PC-3 (cell line): ENCODE data around the gene ROCK2. TPM values are rescaled to one million over a fixed set of nuclear protein-coding genes. Genes with fewer than 3 reads are reported as not detected.

Source experiments
- ATAC-seq: fragments of 200-7000 bp; cut with Tn5 transposase; 2 replicates; pipeline ENCODE4 v1.9.1; 2020; ENCODE audit warnings: mild to moderate bottlenecking, moderate library complexity
- BruUV-seq: library from RNA; stranded (reverse); fragments of 400-500 nt; replicated peaks from 2 replicates; lab custom pipeline; 2021; lab: Mats Ljungman, UMichigan
- CTCF ChIA-PET: fragments of 300-600 bp; sonication (Branson Sonifier 250); formaldehyde crosslinking; loops from one replicate; lab custom pipeline; 2022; ENCODE audit warnings: antibody characterized with exemption; lab: Charles Lee
- POLR2A ChIA-PET: fragments of 300-600 bp; sonication (Branson Sonifier 250); formaldehyde crosslinking; loops from one replicate; lab custom pipeline; 2022; ENCODE audit warnings: antibody characterized with exemption; ENCODE audit not compliant: unreplicated experiment; lab: Charles Lee
- DNase-seq: peaks from one replicate; pipeline ENCODE4 v3.0.0-alpha.2; 2015
- H2AFZ ChIP-seq: fragments of 300-600 bp; sonication (generic); 2 replicates; pipeline ENCODE4 v1.6.0; 2016; ENCODE audit warnings: antibody characterized with exemption, low read length
- H3F3A ChIP-seq: fragments of 300-600 bp; sonication (generic); one replicate; pipeline ENCODE4 v1.6.0; 2017; ENCODE audit warnings: antibody characterized with exemption, low read length, control low read depth, mild to moderate bottlenecking; ENCODE audit not compliant: unreplicated experiment
- H3K27ac ChIP-seq: fragments of 300-600 bp; sonication (generic); 2 replicates; pipeline ENCODE4 v1.5.1; 2016; ENCODE audit warnings: mild to moderate bottlenecking, low read length
- H3K27me3 ChIP-seq: fragments of 300-600 bp; sonication (generic); 2 replicates; pipeline ENCODE4 v1.6.1; 2016; ENCODE audit warnings: low read length, mixed read lengths
- H3K36me3 ChIP-seq: fragments of 300-600 bp; sonication (generic); 2 replicates; pipeline ENCODE4 v1.6.1; 2016; ENCODE audit warnings: low read depth, mixed run types, low read length, mixed read lengths
- H3K4me1 ChIP-seq: fragments of 300-600 bp; sonication (generic); 2 replicates; pipeline ENCODE4 v1.5.1; 2016; ENCODE audit warnings: low read length; ENCODE audit not compliant: insufficient read depth
- H3K4me2 ChIP-seq: fragments of 300-600 bp; sonication (generic); 2 replicates; pipeline ENCODE4 v1.6.0; 2016; ENCODE audit warnings: low read length
- H3K4me3 ChIP-seq: fragments of 300-600 bp; sonication (generic); 2 replicates; pipeline ENCODE4 v1.5.1; 2016; ENCODE audit warnings: mild to moderate bottlenecking, low read length, mixed read lengths
- H3K79me2 ChIP-seq: fragments of 300-600 bp; sonication (generic); 2 replicates; pipeline ENCODE4 v1.6.1; 2017; ENCODE audit warnings: low read length, mixed read lengths
- H3K9ac ChIP-seq: fragments of 300-600 bp; sonication (generic); 2 replicates; pipeline ENCODE4 v1.6.0; 2016; ENCODE audit warnings: mild to moderate bottlenecking, low read length
- H3K9me2 ChIP-seq: fragments of 300-600 bp; sonication (generic); replicated peaks from 2 replicates; pipeline ENCODE4 v1.6.1; 2016; ENCODE audit warnings: mixed run types, low read length, mixed read lengths
- H3K9me3 ChIP-seq: fragments of 300-600 bp; sonication (generic); 2 replicates; pipeline ENCODE4 v1.6.1; 2016; ENCODE audit warnings: low read length, mixed read lengths
- H4K20me1 ChIP-seq: fragments of 300-600 bp; sonication (generic); 2 replicates; pipeline ENCODE4 v1.6.1; 2016; ENCODE audit warnings: low read length, mixed read lengths
- CTCF ChIP-seq: fragments of 300-600 bp; sonication (generic); conservative IDR thresholded peaks from 2 replicates; pipeline ENCODE4 v1.5.1; 2017; ENCODE audit warnings: antibody characterized with exemption, low read depth, mild to moderate bottlenecking, low read length
- EZH2 ChIP-seq: fragments of 300-600 bp; sonication (generic); IDR thresholded peaks from one replicate; pipeline ENCODE4 v1.6.1; 2017; ENCODE audit warnings: antibody characterized with exemption, mild to moderate bottlenecking, low read length; ENCODE audit not compliant: unreplicated experiment
- EZH2phosphoT487 ChIP-seq: fragments of 300-600 bp; sonication (generic); IDR thresholded peaks from 2 replicates; pipeline ENCODE4 v1.6.1; 2018; ENCODE audit warnings: mild to moderate bottlenecking, antibody characterized with exemption, low read length, borderline replicate concordance
- intact Hi-C: fragments of 100-400 bp; cut with micrococcal nuclease; formaldehyde crosslinking; loops from 2 replicates; pipeline ENCODE4 v1.9.0; 2023
- total RNA-seq: library from RNA; depleted of rRNA; stranded (reverse); fragments of >200 nt; gene quantifications from 2 replicates; pipeline ENCODE4 v1.2.3, GENCODE V29; 2014

ROCK2 gene
- total RNA-seq, 1 experiment from 2014 or later, result 35.3 TPM

- POLR2A ChIA-PET, result no interaction called here
- Histone ChIP-seq H3K4me3 (no peak overlapping the region), H3K27me3 (no peaks in the 10 kb centered on the region), H3K4me2 (no peak overlapping the region), H3K79me2 (no peaks in the 10 kb centered on the region), H2AFZ (no peak overlapping the region), H3K36me3 (peaks cover 6% of the 10 kb centered on the region; the same call in 1 of the 2 replicates), H3F3A (no peaks in the 10 kb centered on the region), H3K9ac (no peak overlapping the region), H3K9me2 (no peaks in the 10 kb centered on the region), H3K27ac (no peak overlapping the region), H4K20me1 (no peaks in the 10 kb centered on the region), H3K4me1 (no peaks in the 10 kb centered on the region), H3K9me3 (no peaks in the 10 kb centered on the region)
- DNase-seq (no peak), ATAC-seq (no peak)
- BruUV-seq, result no TSS peak
- CTCF ChIA-PET, result no interaction called here
- intact Hi-C loops, result no loop called here
- TF ChIP-seq CTCF (no peak), EZH2 (no peak), EZH2phosphoT487 (no peak)
Measured at GRCh38 chr2:11179196-11179595, 165.2 kb downstream of the ROCK2 start.

GRCh38 chr2:11177871-11178690 lies 166.4 kb downstream of the ROCK2 start:
- Histone ChIP-seq H3K27me3 (no peaks in the 10 kb centered on the region), H2AFZ (no peak overlapping the region), H3K9ac (no peak overlapping the region), H3K9me2 (no peaks in the 10 kb centered on the region), H3K4me3 (no peak overlapping the region), H3K36me3 (peaks cover 3% of the 10 kb centered on the region; the same call in 1 of the 2 replicates), H4K20me1 (no peaks in the 10 kb centered on the region), H3K9me3 (no peaks in the 10 kb centered on the region), H3F3A (no peaks in the 10 kb centered on the region), H3K4me2 (no peak overlapping the region), H3K79me2 (no peaks in the 10 kb centered on the region), H3K4me1 (no peaks in the 10 kb centered on the region), H3K27ac (no peak overlapping the region)
- POLR2A ChIA-PET, result no interaction called here
- intact Hi-C loops, result no loop called here
- ATAC-seq (no peak), DNase-seq (no peak)
- no TSS peak for BruUV-seq
- CTCF ChIA-PET, result interaction anchor here (0.7 kb wide), 1 partner anchor 271 kb away, joined by 3 read pairs; no protein-coding TSS in a partner anchor
- TF ChIP-seq EZH2phosphoT487 (no peak), EZH2 (no peak), CTCF (no peak)

- ChIA-PET POLR2A (no interaction called here), CTCF (no interaction called here)
- no peaks in the 10 kb centered on the region for H3K4me1 ChIP-seq
- no peak overlapping the region for H3K4me2 ChIP-seq
- no peak overlapping the region for H3K4me3 ChIP-seq
- H3K79me2 ChIP-seq, result no peaks in the 10 kb centered on the region
- no peaks in the 10 kb centered on the region for H3K9me2 ChIP-seq
- no peaks in the 10 kb centered on the region for H4K20me1 ChIP-seq
- H3K27me3 ChIP-seq, result no peaks in the 10 kb centered on the region
- no peak overlapping the region for H3K27ac ChIP-seq
- H3K9ac ChIP-seq, result no peak overlapping the region
- H3K36me3 ChIP-seq, result no peaks in the 10 kb centered on the region
- no peaks in the 10 kb centered on the region for H3K9me3 ChIP-seq
- intact Hi-C loops, result no loop called here
- no peaks in the 10 kb centered on the region for H3F3A ChIP-seq
- ATAC-seq, result no peak
- TF ChIP-seq EZH2phosphoT487 (no peak), CTCF (no peak), EZH2 (no peak)
- BruUV-seq, result TSS peak; percentile 5
- no peak overlapping the region for H2AFZ ChIP-seq
- no peak for DNase-seq
Measured at GRCh38 chr2:11175293-11175795, 169.1 kb downstream of the ROCK2 start.
